Measurements from ENCODE around the gene ATXN10. TPM values are rescaled to one million over a fixed set of nuclear protein-coding genes. Genes with fewer than 3 reads are reported as not detected.

ATXN10 gene
- total and polyA plus RNA-seq, 2 donors (not counting 1 experiment from before 2014, with no cell fraction given): 52.3 to 95.5 TPM

- H3K27me3 ChIP-seq (replicated peaks in 1 of 4; ENCODE audit: control extremely low read depth in 1 of 4, control insufficient read depth in 3 of 4, insufficient read depth in 4 of 4, low read length in 3 of 4): no peaks in the 10 kb centered on the region
- no peaks in the 10 kb centered on the region for H3K27me3 Mint-ChIP-seq
- peaks cover 0 to 9% of the 10 kb centered on the region in 2 experiments for H3K36me3 ChIP-seq (replicated peaks in 1 of 2; ENCODE audit: control extremely low read depth in 1 of 2, control insufficient read depth in 1 of 2, extremely low read depth in 1 of 2, insufficient read depth in 2 of 2, low read length in 1 of 2)
- intact Hi-C loops (cut with micrococcal nuclease): no loop called here
- no peaks in the 10 kb centered on the region for H3K4me1 ChIP-seq (ENCODE audit: control insufficient read depth in 2 of 2, insufficient read depth in 2 of 2, low read length in 2 of 2)
- peaks cover 20% of the 10 kb centered on the region for H3K4me1 Mint-ChIP-seq
- H2AFZ ChIP-seq (ENCODE audit: insufficient read depth, low read depth, low read length, poor library complexity, severe bottlenecking): no peak overlapping the region
- POLR2A ChIA-PET: no interaction called here
- no peaks in the 10 kb centered on the region for H3K9me3 ChIP-seq (ENCODE audit: control extremely low read depth in 1 of 3, control insufficient read depth in 2 of 3, insufficient read depth in 1 of 3, low read length in 2 of 3)
- no peak overlapping the region for H3K4me3 Mint-ChIP-seq
- CTCF ChIA-PET: interaction anchor here (1.4 kb wide), 1 partner anchor 139 kb away, joined by 4 read pairs; no protein-coding TSS in a partner anchor
- peaks cover 24% of the 10 kb centered on the region for H3K79me2 ChIP-seq (ENCODE audit: control insufficient read depth, insufficient read depth, low read length)
- H3K27ac ChIP-seq (ENCODE audit: low read length in 2 of 2): no peak overlapping the region
- H3K9me3 Mint-ChIP-seq (ENCODE audit: insufficient read depth): no peaks in the 10 kb centered on the region
- H3K4me2 ChIP-seq (replicated peaks; ENCODE audit: low read depth, low read length, poor library complexity, severe bottlenecking): no peak overlapping the region
- no peak overlapping the region for H3K4me3 ChIP-seq (ENCODE audit: control extremely low read depth in 1 of 5, extremely low read depth in 1 of 5, insufficient read depth in 1 of 5, low read depth in 2 of 5, low read length in 4 of 5)
- ATAC-seq (ENCODE audit: low read depth): no peak
- no peak overlapping the region for H3K27ac Mint-ChIP-seq
- DNase-seq: no peak
- TF ChIP-seq, protein P1, sequence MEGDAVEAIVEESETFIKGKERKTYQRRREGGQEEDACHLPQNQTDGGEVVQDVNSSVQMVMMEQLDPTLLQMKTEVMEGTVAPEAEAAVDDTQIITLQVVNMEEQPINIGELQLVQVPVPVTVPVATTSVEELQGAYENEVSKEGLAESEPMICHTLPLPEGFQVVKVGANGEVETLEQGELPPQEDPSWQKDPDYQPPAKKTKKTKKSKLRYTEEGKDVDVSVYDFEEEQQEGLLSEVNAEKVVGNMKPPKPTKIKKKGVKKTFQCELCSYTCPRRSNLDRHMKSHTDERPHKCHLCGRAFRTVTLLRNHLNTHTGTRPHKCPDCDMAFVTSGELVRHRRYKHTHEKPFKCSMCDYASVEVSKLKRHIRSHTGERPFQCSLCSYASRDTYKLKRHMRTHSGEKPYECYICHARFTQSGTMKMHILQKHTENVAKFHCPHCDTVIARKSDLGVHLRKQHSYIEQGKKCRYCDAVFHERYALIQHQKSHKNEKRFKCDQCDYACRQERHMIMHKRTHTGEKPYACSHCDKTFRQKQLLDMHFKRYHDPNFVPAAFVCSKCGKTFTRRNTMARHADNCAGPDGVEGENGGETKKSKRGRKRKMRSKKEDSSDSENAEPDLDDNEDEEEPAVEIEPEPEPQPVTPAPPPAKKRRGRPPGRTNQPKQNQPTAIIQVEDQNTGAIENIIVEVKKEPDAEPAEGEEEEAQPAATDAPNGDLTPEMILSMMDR (IDR thresholded peaks at IDR 0.05): no peak
- no peak for TF ChIP-seq EZH2 (IDR thresholded peaks at IDR 0.05; ENCODE audit: borderline replicate concordance, insufficient read depth, low read depth, low read length, poor library complexity, severe bottlenecking)
- H4K20me1 ChIP-seq (ENCODE audit: control insufficient read depth, insufficient read depth, low read length, poor library complexity, severe bottlenecking): peaks cover 5% of the 10 kb centered on the region
- WGBS (ENCODE audit: insufficient coverage): 89% methylated on average over 6 of the region's 6 CpGs
- no peak overlapping the region for H3K9ac ChIP-seq (ENCODE audit: low read length)
These were observed 112.1 kb downstream of the ATXN10 start for GRCh38 chr22:45783690-45784089.

DNA sequence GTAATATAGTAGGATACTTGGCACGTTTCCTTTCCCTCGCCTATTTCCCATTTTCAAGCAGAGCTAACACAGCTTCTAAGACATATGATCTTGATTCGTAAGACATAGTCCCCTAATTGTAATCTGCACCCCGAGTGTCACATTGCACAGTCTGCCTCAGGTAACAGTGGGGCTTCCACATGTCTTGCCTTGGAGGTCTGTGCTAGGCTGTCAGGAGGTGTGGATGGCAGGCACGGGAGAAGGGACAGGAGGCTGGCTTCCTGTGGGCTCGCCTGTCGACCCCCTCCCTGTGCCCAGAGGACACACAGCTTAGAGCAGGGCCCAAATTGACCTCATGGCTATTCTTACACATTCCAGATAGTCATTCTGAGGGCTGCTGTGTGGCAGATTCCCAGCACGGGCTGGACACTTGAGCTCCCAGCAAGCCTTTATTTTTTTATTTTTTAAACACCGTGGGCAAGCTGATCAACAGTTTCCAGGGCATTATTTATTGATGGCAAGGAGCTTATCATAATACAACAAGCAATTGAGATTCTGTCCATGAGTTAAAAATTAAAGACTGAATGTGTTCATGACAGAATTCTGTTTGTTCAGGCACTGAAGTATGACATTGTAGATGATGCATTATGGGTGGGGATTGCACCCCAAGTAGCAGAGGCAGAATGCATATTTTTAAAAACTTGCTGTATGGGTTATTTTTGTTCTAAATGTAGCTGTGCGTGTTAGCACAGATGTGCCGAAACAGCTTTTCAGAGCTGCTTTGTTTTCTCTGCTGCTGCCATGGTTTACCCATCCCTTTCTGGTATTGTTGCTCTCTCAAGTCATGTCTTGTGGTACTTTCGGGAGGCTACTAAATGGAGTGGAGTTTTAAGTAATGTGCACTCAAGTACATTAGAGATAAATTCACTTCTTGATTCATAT is 113.0 kb downstream of the ATXN10 start:
- DNase-seq: no peak
- ChIA-PET CTCF (interaction anchor here (1.0 to 1.4 kb wide), 2 partner anchors 140 to 531 kb away, joined by 4 read pairs; no protein-coding TSS in a partner anchor), POLR2A (no interaction called here)
- Histone ChIP-seq H4K20me1 (ENCODE audit: control insufficient read depth, insufficient read depth, low read length, poor library complexity, severe bottlenecking) (peaks cover 10% of the 10 kb centered on the region), H2AFZ (ENCODE audit: insufficient read depth, low read depth, low read length, poor library complexity, severe bottlenecking) (no peak overlapping the region), H3K4me3 (ENCODE audit: control extremely low read depth in 1 of 5, extremely low read depth in 1 of 5, insufficient read depth in 1 of 5, low read depth in 2 of 5, low read length in 4 of 5) (no peak overlapping the region), H3K9ac (ENCODE audit: low read length) (no peak overlapping the region), H3K36me3 (replicated peaks in 1 of 2; ENCODE audit: control extremely low read depth in 1 of 2, control insufficient read depth in 1 of 2, extremely low read depth in 1 of 2, insufficient read depth in 2 of 2, low read length in 1 of 2) (peaks cover 0 to 6% of the 10 kb centered on the region in 2 experiments), H3K4me1 (ENCODE audit: control insufficient read depth in 2 of 2, insufficient read depth in 2 of 2, low read length in 2 of 2) (no peaks in the 10 kb centered on the region), H3K9me3 (ENCODE audit: control extremely low read depth in 1 of 3, control insufficient read depth in 2 of 3, insufficient read depth in 1 of 3, low read length in 2 of 3) (no peaks in the 10 kb centered on the region), H3K4me2 (replicated peaks; ENCODE audit: low read depth, low read length, poor library complexity, severe bottlenecking) (no peak overlapping the region), H3K27ac (ENCODE audit: low read length in 2 of 2) (no peak overlapping the region), H3K79me2 (ENCODE audit: control insufficient read depth, insufficient read depth, low read length) (peaks cover 27% of the 10 kb centered on the region), H3K27me3 (replicated peaks in 1 of 4; ENCODE audit: control extremely low read depth in 1 of 4, control insufficient read depth in 3 of 4, insufficient read depth in 4 of 4, low read length in 3 of 4) (no peaks in the 10 kb centered on the region)
- no peak overlapping the region for H3K4me3 Mint-ChIP-seq
- H3K27ac Mint-ChIP-seq: no peak overlapping the region
- no peak for TF ChIP-seq EZH2 (IDR thresholded peaks at IDR 0.05; ENCODE audit: borderline replicate concordance, insufficient read depth, low read depth, low read length, poor library complexity, severe bottlenecking)
- TF ChIP-seq, protein P1 (IDR thresholded peaks at IDR 0.05): no peak
- intact Hi-C loops (cut with micrococcal nuclease): no loop called here
- no peaks in the 10 kb centered on the region for H3K27me3 Mint-ChIP-seq
- ATAC-seq (ENCODE audit: low read depth): no peak
- WGBS (ENCODE audit: insufficient coverage): 87% methylated on average over 7 of the region's 12 CpGs
- H3K4me1 Mint-ChIP-seq: peaks cover 20% of the 10 kb centered on the region
- no peaks in the 10 kb centered on the region for H3K9me3 Mint-ChIP-seq (ENCODE audit: insufficient read depth)
